SKM-1 treated with dmso at 0.1 percent for 144 hours (cell line): Measurements from ENCODE around the gene AP2S1.
"Not testable (repeated sequence)": the region's sequence is repeated elsewhere in the genome, so short reads cannot be mapped to it uniquely, and the experiment has no call there.

ENCODE experiments used
- DNase-seq: peaks from one replicate; lab custom pipeline; 2025; ENCODE audit not compliant: unreplicated experiment; lab: John Stamatoyannopoulos, UW

Gene AP2S1

GRCh38 chr19:46809534-46810272, 40.9 kb downstream of the AP2S1 start:
- DNase-seq, result no peak

GRCh38 chr19:46806656-46807055, 44.0 kb downstream of the AP2S1 start:
- DNase-seq, result no peak

DNA sequence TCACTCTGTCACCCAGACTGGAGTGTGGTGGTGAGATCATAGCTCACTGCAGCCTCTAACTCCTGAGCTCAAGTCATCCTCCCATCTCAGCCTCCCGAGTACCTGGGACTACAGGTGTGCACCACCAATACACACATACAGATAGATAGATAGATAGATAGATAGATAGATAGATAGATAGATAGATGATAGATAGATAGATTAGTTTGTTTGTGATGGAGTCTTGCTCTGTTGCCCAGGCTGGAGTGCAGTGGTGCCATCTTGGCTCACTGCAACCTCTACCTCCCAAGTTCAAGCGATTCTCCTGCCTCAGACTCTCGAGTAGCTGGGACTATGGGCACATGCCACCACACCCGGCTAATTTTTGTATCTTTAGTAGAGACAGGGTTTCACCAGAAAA, 46.2 kb downstream of the AP2S1 start:
- not testable (repeated sequence) for DNase-seq

- DNase-seq, result no peak
Observed at GRCh38 chr19:46803555-46803954, 47.1 kb downstream of the AP2S1 start.

DNA sequence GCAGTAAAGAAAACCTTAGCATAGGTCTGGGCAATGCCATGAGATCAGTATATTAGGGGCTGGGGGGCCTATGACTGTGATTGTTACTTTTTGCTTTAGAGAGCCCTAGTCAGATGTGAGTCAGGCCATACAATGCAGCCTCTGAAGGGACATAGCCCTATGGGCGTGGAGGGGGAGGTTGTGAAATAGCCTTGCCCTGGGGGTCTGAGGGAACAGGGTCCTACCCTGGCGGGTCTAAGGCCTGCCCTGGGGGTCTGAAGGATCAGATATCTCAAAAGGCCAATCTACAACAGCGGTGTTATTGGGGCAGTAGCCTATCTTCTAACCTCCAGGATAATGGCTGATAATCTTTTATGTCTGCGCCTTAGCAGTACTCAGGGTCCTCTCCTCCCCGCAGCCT, 48.5 kb downstream of the AP2S1 start:
- no peak for DNase-seq

DNA sequence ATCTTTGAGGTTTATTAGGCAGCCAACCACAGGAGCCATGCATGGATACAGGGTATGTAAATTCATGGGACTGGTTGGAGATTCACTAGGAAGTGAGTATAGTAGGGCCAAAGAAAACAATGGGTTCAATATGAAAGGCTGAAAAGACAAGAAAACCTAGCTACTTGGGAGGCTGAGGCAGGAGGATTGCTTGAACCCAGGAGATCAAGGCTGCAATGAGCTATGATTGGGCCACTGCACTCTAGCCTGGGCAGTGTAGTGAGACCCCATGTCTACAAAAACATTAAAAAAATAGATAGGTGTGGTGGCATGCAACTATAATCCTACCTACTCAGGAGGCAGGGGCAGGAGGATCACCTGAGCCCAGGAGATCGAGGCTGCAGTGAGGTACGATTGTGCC, 51.9 kb downstream of the AP2S1 start:
- no peak for DNase-seq

DNA sequence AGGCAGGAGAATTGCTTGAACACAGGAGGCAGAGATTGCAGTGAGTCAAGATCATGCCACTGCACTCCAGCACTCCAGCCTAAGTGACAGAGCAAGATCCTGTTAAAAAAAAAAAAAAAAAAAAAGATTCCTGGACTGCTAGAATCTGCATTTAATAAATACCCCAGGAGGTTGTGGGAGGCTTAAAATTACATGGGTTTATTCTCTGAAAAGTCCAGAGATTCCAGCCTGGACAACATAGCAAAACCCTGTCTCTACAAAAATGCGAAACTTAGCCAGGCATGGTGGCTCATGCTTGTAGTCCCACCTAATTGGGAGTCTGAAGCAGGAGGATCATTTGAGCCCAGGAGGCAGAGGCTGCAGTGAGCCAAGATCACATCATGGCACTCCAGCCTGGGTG, 52.8 kb downstream of the AP2S1 start:
- DNase-seq, result no peak

DNA sequence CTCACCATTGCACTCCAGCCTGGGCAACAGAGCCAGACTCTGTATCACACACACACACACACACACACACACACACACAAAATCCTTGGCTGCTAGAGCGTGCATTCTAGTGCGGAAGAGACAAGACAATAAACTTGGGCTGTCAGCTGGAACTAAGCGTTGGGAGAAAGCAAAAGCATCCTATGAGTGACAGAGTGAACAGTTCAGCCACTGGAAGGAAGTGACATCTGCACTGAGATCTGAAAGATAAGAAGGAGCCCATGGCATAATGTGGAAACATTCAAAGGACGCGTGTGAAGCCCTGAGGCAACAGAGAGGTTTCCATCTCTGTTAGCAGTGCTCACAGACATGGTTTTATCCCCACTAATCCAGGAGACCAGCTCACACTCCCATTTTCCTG, 58.7 kb downstream of the AP2S1 start:
- peak; percentile 42 for DNase-seq

DNA sequence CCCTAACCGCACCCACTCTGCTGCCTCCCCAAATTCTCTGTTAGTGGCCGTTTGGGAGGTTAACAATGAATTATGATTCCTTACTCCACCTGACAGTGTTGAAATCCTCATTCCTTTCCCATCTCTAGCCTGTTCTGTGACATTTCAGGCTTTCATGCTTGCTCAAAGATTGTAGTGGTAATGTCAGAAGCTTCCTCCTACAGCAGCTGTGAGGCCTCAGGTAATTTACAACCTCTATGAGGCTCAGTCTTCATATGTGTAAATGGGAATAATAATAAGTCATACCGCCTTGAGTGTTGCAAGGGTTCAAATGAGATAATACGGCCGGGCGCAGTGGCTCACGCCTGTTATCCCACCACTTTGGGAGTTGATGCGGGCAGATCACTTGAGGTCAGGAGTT, 61.3 kb downstream of the AP2S1 start:
- DNase-seq, result no peak

GRCh38 chr19:46788968-46789338, 61.7 kb downstream of the AP2S1 start:
- no peak for DNase-seq

DNA sequence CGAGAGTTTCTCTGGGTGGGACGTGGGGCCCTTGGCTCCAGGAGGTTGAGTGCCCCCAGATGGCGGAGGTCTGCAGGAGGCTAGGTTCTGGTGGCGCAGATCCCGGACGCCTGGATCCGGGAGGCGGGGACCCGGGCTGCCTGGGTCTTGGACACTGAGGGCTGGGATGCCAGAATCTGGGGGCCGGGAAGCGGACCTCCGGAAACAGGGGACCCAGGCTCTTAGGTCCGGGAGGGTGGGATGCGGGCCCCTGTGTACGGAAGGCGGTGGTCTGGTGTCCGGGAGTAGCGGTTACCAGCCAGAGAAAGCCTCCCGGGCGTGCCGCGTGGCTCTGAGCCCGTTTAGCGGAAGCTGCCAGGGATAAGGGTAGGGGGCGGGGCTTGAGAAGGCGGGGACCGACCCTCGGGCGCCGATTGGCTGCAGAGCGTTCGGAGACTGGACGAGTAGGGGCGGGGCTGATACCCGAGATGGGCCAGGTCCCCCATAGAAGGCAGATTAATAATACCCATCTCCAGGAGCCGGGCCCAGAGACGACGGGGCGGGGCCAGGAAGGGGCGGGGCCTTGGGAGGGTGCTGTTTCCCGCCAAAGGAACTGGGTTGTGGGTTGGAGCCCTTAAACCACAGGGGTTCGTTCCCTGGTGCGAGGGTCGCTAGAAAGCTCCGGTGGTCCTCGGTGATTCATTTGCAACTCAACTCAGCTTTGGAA, 62.2 kb downstream of the AP2S1 start, which contains the start of gene SLC1A5:
SLC1A5 (minus strand) TSS at position 333 of the 706 bp plus-strand sequence. CDS start 629 bp downstream, outside the sequence.
- peak; percentile 86 for DNase-seq
